Uterus (tissue), 4 donors: ENCODE data around the gene RPS19. TPM values are rescaled to one million over a fixed set of nuclear protein-coding genes. Genes with fewer than 3 reads are reported as not detected.

Experiments
- DNase-seq, 2 donors: peaks; one replicate each; pipeline ENCODE4 v3.0.0-alpha.2; 2019 to 2020
- H3K27ac ChIP-seq, 2 donors: fragments of 200-600 bp; sonication (generic); 1 replicate in 1 of 2; 2 replicates in 1 of 2; pipeline ENCODE4 v1.5.1; 2016 to 2018
- H3K27me3 ChIP-seq, 2 donors: fragments of 200-600 bp; sonication (generic); one replicate each; pipeline ENCODE4 v1.5.1; 2018 to 2019; ENCODE audit warnings: control low read depth in 1 of 2
- H3K36me3 ChIP-seq, 2 donors: fragments of 200-600 bp; sonication (generic); one replicate each; pipeline ENCODE4 v1.5.1; 2019; ENCODE audit warnings: control low read depth in 1 of 2
- H3K4me1 ChIP-seq, 2 donors: fragments of 200-600 bp; sonication (generic); one replicate each; pipeline ENCODE4 v1.5.1; 2018 to 2019; ENCODE audit warnings: control low read depth in 1 of 2
- H3K4me3 ChIP-seq, 2 donors: fragments of 200-600 bp; sonication (generic); 1 replicate in 1 of 2; 2 replicates in 1 of 2; pipeline ENCODE4 v1.5.1; 2018 to 2019; ENCODE audit warnings: mild to moderate bottlenecking in 1 of 2
- H3K9me3 ChIP-seq, 2 donors: fragments of 200-600 bp; sonication (generic); one replicate each; pipeline ENCODE4 v1.5.1; 2019; ENCODE audit warnings: control low read depth in 1 of 2
- POLR2A ChIP-seq, 2 donors: fragments of 450-650 bp; IDR thresholded peaks; one replicate each; pipeline ENCODE4 v1.6.1; 2016; ENCODE audit warnings: antibody characterized with exemption in 2 of 2, mild to moderate bottlenecking in 1 of 2, moderate library complexity in 1 of 2
- intact Hi-C: fragments of 100-400 bp; cut with DNase I; formaldehyde crosslinking; loops from one replicate; pipeline ENCODE4 v1.15.1; 2023; ENCODE audit warnings: low total_unique reads
- total RNA-seq, 4 donors: library from RNA; depleted of rRNA in 3 of 4; stranded (reverse); fragments of >200 nt in 3 of 4; gene quantifications; one replicate each; pipeline versions ENCODE4 v1.1.0 to v1.2.4, GENCODE V29; 2014 to 2023
- TF ChIP-seq, protein P1 (sequence below), 4 experiments: fragments of 200-600 bp in 2 of 4; fragments of 450-650 bp in 2 of 4; sonication (generic) in 2 of 4; IDR thresholded peaks; one replicate each; pipeline ENCODE4 v1.5.1; 2016 to 2019; ENCODE audit warnings: antibody characterized with exemption in 4 of 4, mild to moderate bottlenecking in 2 of 4, moderate library complexity in 1 of 4
- donor health status: DM: yes; HTN: yes; CAD: no.

The RPS19 gene
- total RNA-seq, 4 donors from 2014 or later, result 324 to 1,895 (median 1,094) TPM

DNA sequence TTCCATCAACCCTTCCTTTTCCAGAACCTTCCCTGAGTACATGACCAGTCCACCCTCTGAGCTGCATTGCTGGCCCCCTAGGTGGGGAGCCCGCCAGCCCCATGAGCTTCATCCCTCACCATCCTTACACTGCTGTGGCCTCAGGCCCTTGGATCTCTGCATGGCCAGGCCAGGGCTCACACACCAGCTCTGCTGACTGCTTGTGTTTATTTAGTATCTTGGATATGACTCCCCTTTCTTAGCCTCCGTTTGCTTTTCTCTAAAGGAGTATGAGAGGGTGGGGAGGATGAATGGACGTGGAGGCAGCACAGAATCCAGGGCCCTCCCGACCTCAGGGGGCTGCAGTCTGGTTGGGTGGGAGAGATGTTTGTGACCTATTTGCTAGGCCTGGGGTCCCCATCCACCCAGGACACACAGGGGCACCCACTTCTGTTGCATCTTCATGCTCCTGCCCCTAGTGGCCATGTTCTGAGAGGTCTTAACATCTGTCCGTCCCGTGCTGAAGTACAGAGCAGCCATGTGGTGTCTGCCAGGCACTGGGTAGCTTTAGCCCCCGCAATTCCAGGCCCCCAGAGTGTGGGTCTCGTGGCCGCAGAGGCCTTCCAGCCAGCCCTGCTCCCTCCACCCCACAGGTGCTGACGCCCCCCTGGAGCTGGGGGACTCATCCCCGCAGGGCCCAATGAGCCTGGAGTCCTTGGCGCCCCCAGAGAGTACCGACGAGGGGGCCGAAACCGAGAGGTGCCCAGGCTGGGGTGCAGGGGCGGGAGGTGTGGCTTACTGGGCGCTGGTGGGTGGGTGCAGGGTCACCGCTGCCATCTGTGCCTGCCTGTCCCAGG lies 35.9 kb downstream of the RPS19 start:
- Histone ChIP-seq H3K36me3 (no peaks in the 10 kb centered on the region), H3K9me3 (no peaks in the 10 kb centered on the region), H3K4me1 (no peaks in the 10 kb centered on the region), H3K27ac (no peak overlapping the region), H3K4me3 (no peak overlapping the region), H3K27me3 (no peaks in the 10 kb centered on the region)
- DNase-seq, result no peak
- no peak for TF ChIP-seq POLR2A (IDR thresholded peaks at IDR 0.05)
- TF ChIP-seq, protein P1, sequence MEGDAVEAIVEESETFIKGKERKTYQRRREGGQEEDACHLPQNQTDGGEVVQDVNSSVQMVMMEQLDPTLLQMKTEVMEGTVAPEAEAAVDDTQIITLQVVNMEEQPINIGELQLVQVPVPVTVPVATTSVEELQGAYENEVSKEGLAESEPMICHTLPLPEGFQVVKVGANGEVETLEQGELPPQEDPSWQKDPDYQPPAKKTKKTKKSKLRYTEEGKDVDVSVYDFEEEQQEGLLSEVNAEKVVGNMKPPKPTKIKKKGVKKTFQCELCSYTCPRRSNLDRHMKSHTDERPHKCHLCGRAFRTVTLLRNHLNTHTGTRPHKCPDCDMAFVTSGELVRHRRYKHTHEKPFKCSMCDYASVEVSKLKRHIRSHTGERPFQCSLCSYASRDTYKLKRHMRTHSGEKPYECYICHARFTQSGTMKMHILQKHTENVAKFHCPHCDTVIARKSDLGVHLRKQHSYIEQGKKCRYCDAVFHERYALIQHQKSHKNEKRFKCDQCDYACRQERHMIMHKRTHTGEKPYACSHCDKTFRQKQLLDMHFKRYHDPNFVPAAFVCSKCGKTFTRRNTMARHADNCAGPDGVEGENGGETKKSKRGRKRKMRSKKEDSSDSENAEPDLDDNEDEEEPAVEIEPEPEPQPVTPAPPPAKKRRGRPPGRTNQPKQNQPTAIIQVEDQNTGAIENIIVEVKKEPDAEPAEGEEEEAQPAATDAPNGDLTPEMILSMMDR (IDR thresholded peaks at IDR 0.05), result no peak
- intact Hi-C loops, result no loop called here

DNA sequence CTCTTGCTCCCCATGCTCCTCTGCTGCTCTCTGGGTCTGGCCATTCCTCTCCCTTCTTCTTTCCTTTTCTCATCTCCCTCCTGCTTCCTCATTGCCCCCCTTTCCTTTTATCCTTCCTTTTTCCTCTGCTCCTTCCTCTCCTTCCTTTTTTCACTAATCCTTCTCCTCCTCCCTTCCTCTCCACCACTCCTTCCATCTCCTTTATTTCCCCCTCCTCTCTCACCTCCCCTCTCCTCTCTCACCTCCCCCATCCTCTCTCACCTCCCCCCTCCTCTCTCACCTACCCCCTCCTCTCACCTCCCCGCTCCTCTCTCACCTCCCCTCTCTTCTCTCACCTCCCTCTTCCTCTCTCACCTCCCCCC lies 36.5 kb downstream of the RPS19 start:
- intact Hi-C loops, result no loop called here
- Histone ChIP-seq H3K27ac (no peak overlapping the region), H3K36me3 (no peaks in the 10 kb centered on the region), H3K27me3 (no peaks in the 10 kb centered on the region), H3K4me1 (no peaks in the 10 kb centered on the region), H3K4me3 (no peak overlapping the region), H3K9me3 (no peaks in the 10 kb centered on the region)
- DNase-seq, result no peak
- no peak for TF ChIP-seq POLR2A (IDR thresholded peaks at IDR 0.05)
- TF ChIP-seq, protein P1 (IDR thresholded peaks at IDR 0.05), result no peak

DNA sequence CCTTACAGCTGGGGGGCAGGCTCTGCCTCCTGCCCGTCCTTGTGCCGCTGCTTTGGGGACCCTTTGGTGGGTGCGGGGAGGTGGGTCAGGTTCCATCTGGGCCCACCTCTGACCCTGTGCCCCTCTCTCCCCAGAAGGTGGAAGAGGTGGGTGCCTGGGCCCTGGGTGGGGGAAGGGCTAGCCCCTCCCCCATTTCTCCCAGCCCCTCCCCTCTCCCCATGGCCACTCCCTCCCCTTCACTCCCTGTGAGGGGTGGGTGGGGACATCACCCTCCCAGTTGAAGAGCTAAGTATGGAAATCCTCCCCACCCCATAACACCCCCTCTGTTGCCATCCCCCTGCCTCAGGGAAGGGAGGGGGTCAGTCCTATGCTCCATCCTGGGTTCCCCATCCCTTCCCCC lies 37.1 kb downstream of the RPS19 start:
- DNase-seq, result no peak
- TF ChIP-seq, protein P1 (IDR thresholded peaks at IDR 0.05), result no peak
- no peak for TF ChIP-seq POLR2A (IDR thresholded peaks at IDR 0.05)
- Histone ChIP-seq H3K36me3 (no peaks in the 10 kb centered on the region), H3K27ac (no peak overlapping the region), H3K4me1 (no peaks in the 10 kb centered on the region), H3K4me3 (no peak overlapping the region), H3K9me3 (no peaks in the 10 kb centered on the region), H3K27me3 (no peaks in the 10 kb centered on the region)
- intact Hi-C loops, result no loop called here

DNA sequence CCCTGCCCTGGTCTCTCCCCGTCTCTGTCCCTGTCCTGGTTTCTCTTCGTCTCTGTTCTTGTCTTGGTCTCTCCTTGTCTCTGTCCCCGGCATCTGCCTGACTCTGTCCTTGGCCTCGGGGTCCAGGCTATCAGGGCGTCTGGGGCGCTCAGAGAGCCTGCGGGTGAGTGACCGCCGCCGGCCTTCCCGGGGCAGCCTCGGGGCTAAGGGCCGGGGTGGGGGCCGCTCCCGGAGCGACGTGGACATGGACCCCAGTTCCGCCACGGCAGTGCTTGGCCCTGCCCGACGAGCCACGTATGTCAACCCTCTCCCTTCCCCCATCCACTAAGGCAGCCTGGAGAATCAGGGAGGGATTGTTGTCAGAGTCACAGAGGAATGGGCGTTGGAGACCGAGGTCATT lies 37.8 kb downstream of the RPS19 start:
- Histone ChIP-seq H3K4me3 (no peak overlapping the region), H3K9me3 (no peaks in the 10 kb centered on the region), H3K27ac (no peak overlapping the region), H3K4me1 (no peaks in the 10 kb centered on the region), H3K27me3 (no peaks in the 10 kb centered on the region), H3K36me3 (no peaks in the 10 kb centered on the region)
- DNase-seq, result no peak
- TF ChIP-seq POLR2A (IDR thresholded peaks at IDR 0.05), result no peak
- TF ChIP-seq, protein P1 (IDR thresholded peaks at IDR 0.05), result no peak
- intact Hi-C loops, result no loop called here

DNA sequence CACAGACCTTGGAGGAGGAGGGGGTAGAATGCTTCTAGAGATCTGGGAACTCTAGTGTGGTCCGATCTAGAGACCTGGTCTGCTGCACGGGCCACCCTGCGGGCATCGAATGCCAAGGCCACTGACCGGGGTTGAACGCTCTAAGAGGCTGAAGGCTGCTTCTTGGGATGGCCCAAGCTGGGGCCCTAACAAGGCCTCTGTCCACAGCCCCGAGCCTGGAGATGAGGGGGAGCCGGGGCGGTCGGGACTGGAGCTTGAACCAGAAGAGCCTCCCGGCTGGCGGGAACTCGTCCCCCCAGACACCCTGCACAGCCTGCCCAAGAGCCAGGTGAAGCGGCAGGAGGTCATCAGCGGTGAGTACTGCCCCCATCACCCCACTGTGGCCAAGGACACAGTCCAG lies 38.2 kb downstream of the RPS19 start:
- no peaks in the 10 kb centered on the region for H3K9me3 ChIP-seq
- no peaks in the 10 kb centered on the region for H3K36me3 ChIP-seq
- DNase-seq, result no peak
- no peak overlapping the region for H3K27ac ChIP-seq
- no peak for TF ChIP-seq POLR2A (IDR thresholded peaks at IDR 0.05)
- TF ChIP-seq, protein P1 (IDR thresholded peaks at IDR 0.05), result no peak
- no peaks in the 10 kb centered on the region for H3K27me3 ChIP-seq
- no peak overlapping the region for H3K4me3 ChIP-seq
- intact Hi-C loops, result no loop called here
- no peaks in the 10 kb centered on the region for H3K4me1 ChIP-seq
